ENCODE results near the gene HAO2.

- TF ChIP-seq POLR2A (IDR thresholded peaks at IDR 0.05; ENCODE audit: low read length) (no peak), GATA1 (IDR thresholded peaks at IDR 0.05; ENCODE audit: low read depth, low read length) (no peak)
Observed at GRCh38 chr1:119338757-119339156, 29.8 kb upstream of the HAO2 start.

Measured in erythroblast (primary cell).